ENCODE data around the gene PLCB4.
"Not testable (repeated sequence)": the region's sequence is repeated elsewhere in the genome, so short reads cannot be mapped to it uniquely, and the experiment has no call there.

Gene PLCB4

GRCh38 chr20:9149087-9149486, 80.2 kb downstream of the PLCB4 start:
- Histone ChIP-seq H3K27ac (no peak overlapping the region), H3K36me3 (replicated peaks) (no peaks in the 10 kb centered on the region), H3K27me3 (replicated peaks) (no peaks in the 10 kb centered on the region), H3K4me3 (ENCODE audit: low read depth, low read length) (no peak overlapping the region)
- DNase-seq, result no peak
- in situ Hi-C loops (cut with HindIII; ENCODE audit: low pct_ligation_motif_present, low sequenced_read_pairs), result no loop called here
- TF ChIP-seq CTCF (IDR thresholded peaks at IDR 0.05; ENCODE audit: low read depth, low read length, missing control alignments), result no peak

GRCh38 chr20:9149796-9150195, 80.9 kb downstream of the PLCB4 start:
- Histone ChIP-seq H3K36me3 (replicated peaks) (no peaks in the 10 kb centered on the region), H3K27me3 (replicated peaks) (no peaks in the 10 kb centered on the region), H3K27ac (no peak overlapping the region), H3K4me3 (ENCODE audit: low read depth, low read length) (no peak overlapping the region)
- DNase-seq, result no peak
- in situ Hi-C loops (cut with HindIII; ENCODE audit: low pct_ligation_motif_present, low sequenced_read_pairs), result no loop called here
- no peak for TF ChIP-seq CTCF (IDR thresholded peaks at IDR 0.05; ENCODE audit: low read depth, low read length, missing control alignments)

GRCh38 chr20:9150679-9151078, 81.8 kb downstream of the PLCB4 start:
- no peak for DNase-seq
- no peaks in the 10 kb centered on the region for H3K36me3 ChIP-seq (replicated peaks)
- H3K27me3 ChIP-seq (replicated peaks), result no peaks in the 10 kb centered on the region
- in situ Hi-C loops (cut with HindIII; ENCODE audit: low pct_ligation_motif_present, low sequenced_read_pairs), result no loop called here
- no peak overlapping the region for H3K4me3 ChIP-seq (ENCODE audit: low read depth, low read length)
- no peak for TF ChIP-seq CTCF (IDR thresholded peaks at IDR 0.05; ENCODE audit: low read depth, low read length, missing control alignments)
- H3K27ac ChIP-seq, result no peak overlapping the region

GRCh38 chr20:9152139-9152538, 83.3 kb downstream of the PLCB4 start:
- H3K36me3 ChIP-seq (replicated peaks); H3K27me3 ChIP-seq (replicated peaks); DNase-seq; in situ Hi-C loops (cut with HindIII; ENCODE audit: low pct_ligation_motif_present, low sequenced_read_pairs); H3K27ac ChIP-seq; H3K4me3 ChIP-seq (ENCODE audit: low read depth, low read length): not testable (repeated sequence)

- Histone ChIP-seq H3K36me3 (replicated peaks) (no peaks in the 10 kb centered on the region), H3K27ac (no peak overlapping the region), H3K27me3 (replicated peaks) (no peaks in the 10 kb centered on the region), H3K4me3 (ENCODE audit: low read depth, low read length) (no peak overlapping the region)
- no peak for DNase-seq
- no peak for TF ChIP-seq CTCF (IDR thresholded peaks at IDR 0.05; ENCODE audit: low read depth, low read length, missing control alignments)
- in situ Hi-C loops (cut with HindIII; ENCODE audit: low pct_ligation_motif_present, low sequenced_read_pairs), result no loop called here
Measured at GRCh38 chr20:9154464-9155024, 85.7 kb downstream of the PLCB4 start.

GRCh38 chr20:9156529-9157280, 87.8 kb downstream of the PLCB4 start:
- in situ Hi-C loops (cut with HindIII; ENCODE audit: low pct_ligation_motif_present, low sequenced_read_pairs), result no loop called here

More at GRCh38 chr20:9156529-9157280, 87.8 kb downstream of the PLCB4 start:
- no peak for DNase-seq
- H3K27me3 ChIP-seq (replicated peaks), result no peaks in the 10 kb centered on the region
- H3K27ac ChIP-seq, result no peak overlapping the region
- H3K36me3 ChIP-seq (replicated peaks), result no peaks in the 10 kb centered on the region
- H3K4me3 ChIP-seq (ENCODE audit: low read depth, low read length), result no peak overlapping the region
- TF ChIP-seq CTCF (IDR thresholded peaks at IDR 0.05; ENCODE audit: low read depth, low read length, missing control alignments), result no peak
